Testis (tissue), 3 donors: Measurements from ENCODE around the gene FILIP1L. TPM values are rescaled to one million over a fixed set of nuclear protein-coding genes. Genes with fewer than 3 reads are reported as not detected.

Experiments used
- DNase-seq: peaks from one replicate; pipeline ENCODE4 v3.0.0-alpha.2; 2019
- H3K27ac ChIP-seq, 2 donors: fragments of 200-600 bp; sonication (generic); one replicate each; pipeline ENCODE4 v1.5.1; 2019
- H3K27me3 ChIP-seq: fragments of 200-600 bp; sonication (generic); one replicate; pipeline ENCODE4 v1.5.1; 2019
- H3K36me3 ChIP-seq: fragments of 200-600 bp; sonication (generic); one replicate; pipeline ENCODE4 v1.5.1; 2017; ENCODE audit warnings: low read depth; ENCODE audit errors: missing control alignments
- H3K4me1 ChIP-seq: fragments of 200-600 bp; sonication (generic); one replicate; pipeline ENCODE4 v1.5.1; 2019
- H3K4me3 ChIP-seq, 2 donors: fragments of 200-600 bp; sonication (generic); one replicate each; pipeline ENCODE4 v1.5.1; 2017 to 2019
- H3K9me3 ChIP-seq: fragments of 200-600 bp; sonication (generic); one replicate; pipeline ENCODE4 v1.5.1; 2017
- CTCF ChIP-seq, 3 experiments: fragments of 450-650 bp in 2 of 3; fragments of 200-600 bp in 1 of 3; sonication (generic) in 1 of 3; IDR thresholded peaks; one replicate each; pipeline ENCODE4 v1.5.1; 2016 to 2019; ENCODE audit warnings: antibody characterized with exemption in 3 of 3, mild to moderate bottlenecking in 2 of 3, moderate library complexity in 1 of 3
- POLR2A ChIP-seq: fragments of 450-650 bp; IDR thresholded peaks from one replicate; pipeline ENCODE4 v1.6.1; 2017; ENCODE audit warnings: antibody characterized with exemption, mild to moderate bottlenecking, moderate library complexity
- WGBS, 2 donors: methylation state at CpG; one replicate each; pipeline ENCODE4 v1.1.5; 2018; 5-methylcytosine and 5-hydroxymethylcytosine counted together
- intact Hi-C: fragments of 100-400 bp; cut with DNase I; formaldehyde crosslinking; loops from one replicate; pipeline ENCODE4 v1.15.1; 2023; ENCODE audit warnings: low total_unique reads
- polyA plus RNA-seq: library from polyadenylated mRNA; stranded (reverse); fragments of 350-450 nt; fragmentation: Illumina TruSeq; extraction: RNeasy Lipid Tissue Mini Kit (QIAGEN cat#74804); gene quantifications from one replicate; pipeline ENCODE4 v1.2.3, GENCODE V29; 2014; ENCODE audit warnings: low read depth, low replicate concordance; ENCODE audit not compliant: insufficient read depth
- total RNA-seq, 2 donors: library from RNA; depleted of rRNA; stranded (reverse); fragments of >200 nt; gene quantifications; one replicate each; pipeline ENCODE4 v1.2.3, GENCODE V29; 2016

FILIP1L gene
- total and polyA plus RNA-seq, 3 donors from 2014 or later: 16.5 to 20.1 (median 16.7) TPM

GRCh38 chr3:99864289-99864688 is 250.0 kb downstream of the FILIP1L start:
- Histone ChIP-seq H3K36me3 (no peaks in the 10 kb centered on the region), H3K4me3 (no peak overlapping the region), H3K4me1 (peaks cover 18% of the 10 kb centered on the region), H3K9me3 (no peaks in the 10 kb centered on the region), H3K27me3 (no peaks in the 10 kb centered on the region), H3K27ac (no peak overlapping the region)
- intact Hi-C loops: no loop called here
- TF ChIP-seq CTCF (IDR thresholded peaks at IDR 0.05) (no peak), POLR2A (no peak)
- WGBS, 2 donors: 98% methylated on average over 2 of the region's 2 CpGs
- DNase-seq: no peak

- H3K4me1 ChIP-seq: peaks cover 11% of the 10 kb centered on the region
Observed at GRCh38 chr3:99863588-99863987, 250.7 kb downstream of the FILIP1L start.

GRCh38 chr3:99863002-99863401 is 251.3 kb downstream of the FILIP1L start:
- WGBS, 2 donors: 90 to 91% methylated on average over 5 to 6 of the region's 6 CpGs
- Histone ChIP-seq H3K36me3 (no peaks in the 10 kb centered on the region), H3K9me3 (no peaks in the 10 kb centered on the region), H3K4me3 (no peak overlapping the region), H3K4me1 (peaks cover 11% of the 10 kb centered on the region), H3K27ac (no peak overlapping the region), H3K27me3 (no peaks in the 10 kb centered on the region)
- DNase-seq: no peak
- TF ChIP-seq POLR2A (no peak), CTCF (IDR thresholded peaks at IDR 0.05) (no peak)
- intact Hi-C loops: no loop called here

More at GRCh38 chr3:99863588-99863987, 250.7 kb downstream of the FILIP1L start:
- TF ChIP-seq CTCF (IDR thresholded peaks at IDR 0.05): no peak
- TF ChIP-seq POLR2A: no peak
- no peak overlapping the region for H3K4me3 ChIP-seq
- no peak overlapping the region for H3K27ac ChIP-seq
- no peaks in the 10 kb centered on the region for H3K9me3 ChIP-seq
- 87 to 91% methylated on average over 2 of the region's 2 CpGs for WGBS, 2 donors
- intact Hi-C loops: no loop called here
- no peak for DNase-seq
- no peaks in the 10 kb centered on the region for H3K36me3 ChIP-seq
- no peaks in the 10 kb centered on the region for H3K27me3 ChIP-seq

- intact Hi-C loops: no loop called here
- Histone ChIP-seq H3K4me3 (no peak overlapping the region), H3K27ac (no peak overlapping the region), H3K36me3 (no peaks in the 10 kb centered on the region), H3K27me3 (no peaks in the 10 kb centered on the region), H3K4me1 (peaks cover 8% of the 10 kb centered on the region), H3K9me3 (no peaks in the 10 kb centered on the region)
- WGBS, 2 donors: 76 to 80% methylated on average over 2 of the region's 2 CpGs
- TF ChIP-seq POLR2A (no peak), CTCF (IDR thresholded peaks at IDR 0.05) (no peak)
- no peak for DNase-seq
Observed at GRCh38 chr3:99862208-99862607, 252.1 kb downstream of the FILIP1L start.

GRCh38 chr3:99861216-99861615 is 253.1 kb downstream of the FILIP1L start:
- no peaks in the 10 kb centered on the region for H3K36me3 ChIP-seq
- H3K9me3 ChIP-seq: no peaks in the 10 kb centered on the region
- no peak overlapping the region for H3K4me3 ChIP-seq
- WGBS, 2 donors: 48 to 74% methylated on average over 1 of the region's 1 CpG
- intact Hi-C loops: no loop called here
- no peaks in the 10 kb centered on the region for H3K4me1 ChIP-seq
- TF ChIP-seq POLR2A (no peak), CTCF (IDR thresholded peaks at IDR 0.05) (no peak)
- no peak overlapping the region for H3K27ac ChIP-seq
- DNase-seq: no peak
- no peaks in the 10 kb centered on the region for H3K27me3 ChIP-seq
